ENCODE data around the gene LTV1. TPM values are rescaled to one million over a fixed set of nuclear protein-coding genes. Genes with fewer than 3 reads are reported as not detected.
A peak's percentile ranks its signal among the peaks of the same experiment; 100 is the strongest.
"Not testable (repeated sequence)": the region's sequence is repeated elsewhere in the genome, so short reads cannot be mapped to it uniquely, and the experiment has no call there.

LTV1 gene, protein sequence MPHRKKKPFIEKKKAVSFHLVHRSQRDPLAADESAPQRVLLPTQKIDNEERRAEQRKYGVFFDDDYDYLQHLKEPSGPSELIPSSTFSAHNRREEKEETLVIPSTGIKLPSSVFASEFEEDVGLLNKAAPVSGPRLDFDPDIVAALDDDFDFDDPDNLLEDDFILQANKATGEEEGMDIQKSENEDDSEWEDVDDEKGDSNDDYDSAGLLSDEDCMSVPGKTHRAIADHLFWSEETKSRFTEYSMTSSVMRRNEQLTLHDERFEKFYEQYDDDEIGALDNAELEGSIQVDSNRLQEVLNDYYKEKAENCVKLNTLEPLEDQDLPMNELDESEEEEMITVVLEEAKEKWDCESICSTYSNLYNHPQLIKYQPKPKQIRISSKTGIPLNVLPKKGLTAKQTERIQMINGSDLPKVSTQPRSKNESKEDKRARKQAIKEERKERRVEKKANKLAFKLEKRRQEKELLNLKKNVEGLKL
- total RNA-seq (ENCODE audit: unreplicated experiment) = 20.7 TPM
- long read RNA-seq, transcript LTV1-201 (11 exons, 1,847 nt) = major isoform, 25 of 29 reads
- long read RNA-seq, partial matches to known transcripts = 0 of 29 reads
- long read RNA-seq, other reads (novel, unspliced or antisense) = 4 of 29 reads

DNA sequence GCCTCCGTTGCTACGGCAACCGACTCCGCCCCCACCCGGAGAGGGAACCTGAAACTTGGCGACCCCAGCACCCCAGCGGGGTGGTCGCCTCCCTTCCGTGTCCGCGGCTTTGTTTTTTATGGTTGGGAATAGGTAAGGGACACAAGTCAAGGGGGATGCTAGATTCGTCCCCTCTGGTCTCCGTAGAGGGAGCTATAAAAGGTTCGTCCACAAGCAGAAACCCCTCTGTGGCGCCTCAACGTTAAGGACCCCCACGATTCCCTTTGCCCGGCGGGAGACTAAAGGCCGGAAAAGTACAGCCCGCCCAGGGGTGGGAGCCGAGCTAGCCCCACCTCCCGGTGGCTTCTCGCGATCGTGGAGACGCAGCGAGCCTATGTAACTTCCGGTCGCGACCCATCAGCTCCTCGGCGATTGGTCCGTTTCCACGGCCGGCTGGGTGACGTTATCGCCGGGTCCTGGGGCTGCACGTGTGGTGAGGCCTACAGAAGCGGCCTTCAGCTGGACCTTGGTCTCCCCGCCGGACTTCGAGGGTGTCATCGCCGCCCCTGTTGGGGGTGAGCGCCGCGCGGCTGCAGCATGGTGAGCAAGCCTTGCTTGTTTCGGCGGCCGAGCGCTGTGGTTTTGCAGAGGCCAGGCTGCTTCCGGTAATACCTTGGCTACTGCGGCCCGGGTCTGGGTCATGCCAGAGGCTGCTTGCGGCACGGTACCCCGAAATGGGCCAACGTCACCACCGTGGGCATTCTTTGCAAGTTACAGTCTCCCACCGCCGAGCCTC, at the start of gene LTV1:
TSS of gene LTV1 (plus strand) at position 437 of the 775 bp plus-strand sequence. CDS start at position 577, 140 bp downstream.
- Mint-ChIP-seq H3K27me3 (ENCODE audit: unreplicated experiment) (peaks cover 13% of the 10 kb centered on the region), H3K36me3 (ENCODE audit: low read depth, unreplicated experiment) (peaks cover 20% of the 10 kb centered on the region), H3K9me3 (ENCODE audit: unreplicated experiment) (no peaks in the 10 kb centered on the region), H3K27ac (ENCODE audit: unreplicated experiment) (peak within 1 kb of the TSS; percentile 98), H3K4me3 (ENCODE audit: unreplicated experiment) (peak within 1 kb of the TSS; percentile 96), H3K4me1 (ENCODE audit: unreplicated experiment) (peaks cover 15% of the 10 kb centered on the region)
- DNase-seq (ENCODE audit: low spot score) = peak; percentile 94
- TF ChIP-seq, protein P1, sequence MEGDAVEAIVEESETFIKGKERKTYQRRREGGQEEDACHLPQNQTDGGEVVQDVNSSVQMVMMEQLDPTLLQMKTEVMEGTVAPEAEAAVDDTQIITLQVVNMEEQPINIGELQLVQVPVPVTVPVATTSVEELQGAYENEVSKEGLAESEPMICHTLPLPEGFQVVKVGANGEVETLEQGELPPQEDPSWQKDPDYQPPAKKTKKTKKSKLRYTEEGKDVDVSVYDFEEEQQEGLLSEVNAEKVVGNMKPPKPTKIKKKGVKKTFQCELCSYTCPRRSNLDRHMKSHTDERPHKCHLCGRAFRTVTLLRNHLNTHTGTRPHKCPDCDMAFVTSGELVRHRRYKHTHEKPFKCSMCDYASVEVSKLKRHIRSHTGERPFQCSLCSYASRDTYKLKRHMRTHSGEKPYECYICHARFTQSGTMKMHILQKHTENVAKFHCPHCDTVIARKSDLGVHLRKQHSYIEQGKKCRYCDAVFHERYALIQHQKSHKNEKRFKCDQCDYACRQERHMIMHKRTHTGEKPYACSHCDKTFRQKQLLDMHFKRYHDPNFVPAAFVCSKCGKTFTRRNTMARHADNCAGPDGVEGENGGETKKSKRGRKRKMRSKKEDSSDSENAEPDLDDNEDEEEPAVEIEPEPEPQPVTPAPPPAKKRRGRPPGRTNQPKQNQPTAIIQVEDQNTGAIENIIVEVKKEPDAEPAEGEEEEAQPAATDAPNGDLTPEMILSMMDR (IDR thresholded peaks at IDR 0.05; ENCODE audit: unreplicated experiment) = no peak

DNA sequence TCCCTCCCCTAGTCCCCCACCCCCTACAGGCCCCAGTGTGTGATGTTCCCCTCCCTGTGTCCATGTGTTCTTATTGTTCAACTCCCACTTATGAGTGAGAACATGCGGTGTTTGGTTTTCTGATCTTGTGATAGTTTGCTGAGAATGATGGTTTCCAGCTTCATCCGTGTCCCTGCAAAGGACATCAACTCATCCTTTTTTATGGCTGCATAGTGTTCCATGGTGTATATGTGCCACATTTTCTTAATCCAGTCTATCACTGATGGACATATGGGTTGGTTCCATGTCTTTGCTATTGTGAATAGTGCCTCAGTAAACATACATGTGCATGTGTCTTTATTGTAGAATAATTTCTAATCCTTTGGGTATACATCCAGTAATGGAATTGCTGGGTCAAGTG, 46.6 kb upstream of the LTV1 start:
- H3K27ac Mint-ChIP-seq (ENCODE audit: unreplicated experiment); H3K4me3 Mint-ChIP-seq (ENCODE audit: unreplicated experiment); DNase-seq (ENCODE audit: low spot score); H3K4me1 Mint-ChIP-seq (ENCODE audit: unreplicated experiment); H3K27me3 Mint-ChIP-seq (ENCODE audit: unreplicated experiment); H3K9me3 Mint-ChIP-seq (ENCODE audit: unreplicated experiment): not testable (repeated sequence)
- peaks cover 79% of the 10 kb centered on the region for H3K36me3 Mint-ChIP-seq (ENCODE audit: low read depth, unreplicated experiment)

DNA sequence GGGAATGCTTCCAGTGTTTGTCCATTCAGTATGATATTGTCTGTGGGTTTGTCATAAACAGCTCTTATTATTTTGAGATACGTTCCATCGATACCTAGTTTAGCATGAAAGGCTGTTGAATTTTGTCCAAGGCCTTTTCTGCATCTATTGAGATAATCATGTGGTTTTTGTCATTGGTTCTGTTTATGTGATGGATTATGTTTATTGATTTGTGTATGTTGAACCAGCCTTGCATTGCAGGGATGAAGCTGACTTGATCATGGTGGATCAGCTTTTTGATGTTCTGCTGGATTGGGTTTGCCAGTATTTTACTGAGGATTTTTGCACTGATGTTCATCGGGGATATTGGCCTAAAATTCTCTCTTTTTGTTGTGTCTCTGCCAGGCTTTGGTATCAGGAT, 44.7 kb upstream of the LTV1 start:
- not testable (repeated sequence) for H3K4me3 Mint-ChIP-seq (ENCODE audit: unreplicated experiment); H3K4me1 Mint-ChIP-seq (ENCODE audit: unreplicated experiment); DNase-seq (ENCODE audit: low spot score); H3K27me3 Mint-ChIP-seq (ENCODE audit: unreplicated experiment); H3K9me3 Mint-ChIP-seq (ENCODE audit: unreplicated experiment); H3K27ac Mint-ChIP-seq (ENCODE audit: unreplicated experiment)
- H3K36me3 Mint-ChIP-seq (ENCODE audit: low read depth, unreplicated experiment) = peaks cover 74% of the 10 kb centered on the region

DNA sequence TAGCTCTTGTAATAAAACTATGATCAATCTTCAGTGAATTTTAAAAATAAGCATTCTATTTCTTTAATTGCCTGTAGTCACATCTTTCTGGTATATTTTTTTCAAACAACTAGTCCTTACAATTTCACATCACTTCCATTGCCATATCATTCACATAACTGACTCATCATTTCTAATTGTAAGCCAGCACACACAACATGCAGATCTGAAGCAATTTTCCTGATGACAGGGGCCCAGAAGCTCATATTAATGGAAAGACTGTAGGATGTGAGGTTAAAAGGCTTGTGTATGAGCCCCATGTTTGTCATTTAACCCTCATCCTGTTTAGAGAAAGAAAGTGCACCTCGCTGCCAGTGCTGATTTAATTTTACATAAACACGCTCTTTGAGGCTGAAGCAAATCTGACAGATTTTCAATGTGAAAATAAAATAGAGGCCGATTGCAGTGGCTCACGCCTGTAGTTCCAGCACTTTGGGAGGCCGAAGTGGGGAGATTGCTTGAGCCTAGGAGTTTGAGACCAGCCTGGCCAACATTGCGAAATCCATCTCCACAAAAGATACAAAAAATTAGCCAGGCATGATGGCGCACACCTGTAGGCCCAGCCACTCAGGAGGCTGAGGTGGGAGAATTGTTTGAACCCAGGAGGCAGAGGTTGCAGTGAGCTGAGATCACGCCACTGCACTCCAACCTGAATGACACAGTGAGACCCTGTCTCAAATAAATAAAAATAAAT, 40.1 kb upstream of the LTV1 start:
- H3K4me3 Mint-ChIP-seq (ENCODE audit: unreplicated experiment) = no peak overlapping the region
- peaks cover 59% of the 10 kb centered on the region for H3K36me3 Mint-ChIP-seq (ENCODE audit: low read depth, unreplicated experiment)
- no peaks in the 10 kb centered on the region for H3K27me3 Mint-ChIP-seq (ENCODE audit: unreplicated experiment)
- TF ChIP-seq, protein P1 (IDR thresholded peaks at IDR 0.05; ENCODE audit: unreplicated experiment) = no peak
- H3K4me1 Mint-ChIP-seq (ENCODE audit: unreplicated experiment) = peaks cover 3% of the 10 kb centered on the region
- DNase-seq (ENCODE audit: low spot score) = no peak
- H3K27ac Mint-ChIP-seq (ENCODE audit: unreplicated experiment) = no peak overlapping the region
- H3K9me3 Mint-ChIP-seq (ENCODE audit: unreplicated experiment) = peaks cover 9% of the 10 kb centered on the region

DNA sequence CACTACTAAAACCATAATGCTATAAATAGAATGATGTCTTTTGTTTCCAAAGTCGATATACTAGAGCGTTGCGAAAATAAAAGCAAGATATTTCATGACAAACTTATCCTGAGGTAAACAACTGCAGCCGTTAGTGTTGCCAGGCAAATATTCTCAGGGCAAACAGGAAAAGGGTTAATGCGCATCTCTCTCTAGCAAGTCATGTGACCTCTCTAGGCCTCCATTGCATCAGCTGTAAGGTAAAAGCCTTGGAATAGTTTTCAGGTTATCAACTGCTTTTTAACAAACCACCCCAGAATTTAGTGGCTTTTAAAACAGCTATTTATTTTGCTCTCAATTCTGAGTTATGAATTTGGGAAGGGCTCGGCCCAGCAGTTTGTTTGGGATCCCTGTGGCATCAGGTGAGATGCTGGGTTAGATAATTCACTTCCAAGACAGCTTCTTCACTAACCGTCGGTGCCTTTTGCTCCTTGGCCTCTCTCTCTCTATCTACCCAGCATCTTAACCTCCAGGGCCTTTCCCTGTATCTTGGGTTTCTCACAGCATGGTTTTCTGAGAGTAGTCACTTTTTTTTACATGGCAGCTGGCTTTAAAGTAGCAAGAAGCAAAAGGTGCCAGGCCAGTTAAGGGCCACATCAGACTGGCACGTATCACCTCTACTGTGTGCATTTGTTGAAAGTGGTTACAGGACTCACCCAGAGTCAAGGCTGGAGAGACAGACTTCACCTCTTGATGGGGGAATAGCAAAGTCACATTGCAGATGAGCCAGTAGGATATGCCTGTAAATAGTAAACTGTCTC, 39.2 kb upstream of the LTV1 start:
- no peak for DNase-seq (ENCODE audit: low spot score)
- TF ChIP-seq, protein P1 (IDR thresholded peaks at IDR 0.05; ENCODE audit: unreplicated experiment) = no peak
- Mint-ChIP-seq H3K27me3 (ENCODE audit: unreplicated experiment) (no peaks in the 10 kb centered on the region), H3K4me3 (ENCODE audit: unreplicated experiment) (no peak overlapping the region), H3K9me3 (ENCODE audit: unreplicated experiment) (peaks cover 9% of the 10 kb centered on the region), H3K27ac (ENCODE audit: unreplicated experiment) (no peak overlapping the region), H3K36me3 (ENCODE audit: low read depth, unreplicated experiment) (peaks cover 51% of the 10 kb centered on the region), H3K4me1 (ENCODE audit: unreplicated experiment) (peaks cover 3% of the 10 kb centered on the region)

Data from endothelial cell (in vitro differentiated cells).